T-helper 2 cell treated with Interferon-gamma antibody and Interleukin-4, amounts not matched to agents 5 μg/mL and 100 μg/mL, for 36 hours (primary cell): ENCODE measurements around the gene PUS1.
"Not testable (repeated sequence)": the region's sequence is repeated elsewhere in the genome, so short reads cannot be mapped to it uniquely, and the experiment has no call there.

Experiments
- DNase-seq: peaks from one replicate; pipeline ENCODE4 v3.0.0; 2021; ENCODE audit warnings: low spot score
- H3K27ac Mint-ChIP-seq: one replicate; pipeline ENCODE4 v1.8.0; 2021; ENCODE audit warnings: mild to moderate bottlenecking, mixed read lengths
- H3K27me3 Mint-ChIP-seq: one replicate; pipeline ENCODE4 v1.8.0; 2021; ENCODE audit warnings: low read depth, mixed read lengths
- H3K36me3 Mint-ChIP-seq: one replicate; pipeline ENCODE4 v1.8.0; 2021; ENCODE audit warnings: low read depth, mixed read lengths
- H3K4me1 Mint-ChIP-seq: one replicate; pipeline ENCODE4 v1.8.0; 2021; ENCODE audit warnings: low read depth, mixed read lengths
- H3K4me3 Mint-ChIP-seq: one replicate; pipeline ENCODE4 v1.8.0; 2022; ENCODE audit warnings: mild to moderate bottlenecking, moderate library complexity, mixed read lengths
- H3K9me3 Mint-ChIP-seq: one replicate; pipeline ENCODE4 v1.8.0; 2021; ENCODE audit warnings: mixed read lengths

PUS1 gene

GRCh38 chr12:131943876-131944275 is 14.8 kb downstream of the PUS1 start:
- Mint-ChIP-seq H3K4me1 (peaks cover 15% of the 10 kb centered on the region), H3K36me3 (peaks cover 27% of the 10 kb centered on the region), H3K9me3 (no peaks in the 10 kb centered on the region), H3K27ac (no peak overlapping the region), H3K4me3 (no peak overlapping the region), H3K27me3 (no peaks in the 10 kb centered on the region)
- no peak for DNase-seq

DNA sequence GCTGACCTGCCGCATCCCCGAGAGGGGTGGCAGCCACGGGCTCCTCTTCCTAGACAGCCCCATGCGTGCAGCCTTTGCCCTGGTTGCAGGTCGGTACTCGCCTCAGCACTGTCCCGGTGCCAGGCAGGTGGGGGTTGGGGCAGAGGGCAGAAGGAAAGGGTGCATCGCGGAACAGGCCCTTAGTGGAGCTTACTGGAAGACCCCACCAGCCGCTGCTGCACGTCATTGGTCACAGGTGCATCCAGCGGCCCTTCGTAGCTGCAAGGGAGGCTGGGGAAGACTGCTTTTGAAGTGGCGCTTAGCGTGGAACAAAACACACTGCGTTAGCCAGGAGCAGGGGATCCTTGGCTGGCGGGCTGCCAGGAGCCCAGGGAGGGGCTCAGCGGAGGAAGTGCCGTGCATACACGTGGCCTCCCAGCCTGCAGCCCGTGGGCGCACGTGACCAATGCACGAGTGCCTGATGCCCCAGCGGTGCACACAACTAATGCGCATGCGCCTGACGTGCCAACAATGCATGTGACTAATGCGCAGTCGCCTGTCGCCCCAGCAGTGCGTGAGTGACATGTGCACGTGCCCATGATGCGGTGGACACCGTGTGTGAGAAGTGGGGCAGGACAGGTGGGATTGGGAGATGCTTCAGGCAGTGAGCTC is 15.7 kb downstream of the PUS1 start:
- peaks cover 17% of the 10 kb centered on the region for H3K4me1 Mint-ChIP-seq
- H3K4me3 Mint-ChIP-seq, result no peak overlapping the region
- DNase-seq, result no peak
- H3K27ac Mint-ChIP-seq, result no peak overlapping the region
- H3K27me3 Mint-ChIP-seq, result no peaks in the 10 kb centered on the region
- no peaks in the 10 kb centered on the region for H3K9me3 Mint-ChIP-seq
- H3K36me3 Mint-ChIP-seq, result peaks cover 20% of the 10 kb centered on the region

GRCh38 chr12:131946757-131947156 is 17.7 kb downstream of the PUS1 start:
- Mint-ChIP-seq H3K27ac (no peak overlapping the region), H3K4me3 (no peak overlapping the region), H3K36me3 (peaks cover 10% of the 10 kb centered on the region), H3K27me3 (no peaks in the 10 kb centered on the region), H3K9me3 (no peaks in the 10 kb centered on the region), H3K4me1 (peaks cover 20% of the 10 kb centered on the region)
- no peak for DNase-seq

DNA sequence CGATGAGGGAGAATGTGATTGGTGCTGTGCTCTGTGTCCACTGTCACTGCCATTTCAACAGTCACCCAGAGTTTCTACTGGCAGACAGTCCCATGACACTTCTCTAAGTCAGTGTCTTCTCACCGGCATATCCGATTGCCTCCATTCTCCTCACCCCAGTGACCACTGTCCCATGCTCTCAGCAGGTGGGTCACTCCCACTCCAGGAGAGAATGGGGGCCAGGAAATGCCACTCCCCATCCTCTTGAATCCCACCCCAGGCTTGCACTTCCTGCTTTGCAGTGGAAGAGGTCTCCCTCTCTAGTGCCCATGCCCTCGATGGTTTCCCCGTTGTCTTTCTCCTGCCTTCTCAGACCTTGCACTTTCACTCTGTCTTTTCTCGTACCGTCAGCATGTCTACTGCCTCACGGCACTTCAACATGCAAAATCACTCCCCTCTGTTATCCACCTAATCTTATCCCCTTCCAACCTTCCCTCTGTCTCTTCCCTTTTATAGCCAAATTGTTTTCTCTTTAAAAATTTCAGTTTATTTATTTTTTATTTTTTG is 18.5 kb downstream of the PUS1 start:
- peak overlapping the region; percentile 86 for H3K27ac Mint-ChIP-seq
- peaks cover 8% of the 10 kb centered on the region for H3K36me3 Mint-ChIP-seq
- H3K4me3 Mint-ChIP-seq, result no peak overlapping the region
- DNase-seq, result no peak
- H3K27me3 Mint-ChIP-seq, result no peaks in the 10 kb centered on the region
- no peaks in the 10 kb centered on the region for H3K9me3 Mint-ChIP-seq
- peaks cover 20% of the 10 kb centered on the region for H3K4me1 Mint-ChIP-seq

- Mint-ChIP-seq H3K9me3 (no peaks in the 10 kb centered on the region), H3K4me3 (peak overlapping the region; percentile 83), H3K36me3 (peaks cover 8% of the 10 kb centered on the region), H3K27me3 (no peaks in the 10 kb centered on the region), H3K4me1 (peaks cover 24% of the 10 kb centered on the region), H3K27ac (peak overlapping the region; percentile 86)
- DNase-seq, result no peak
These were observed 19.2 kb downstream of the PUS1 start for GRCh38 chr12:131948166-131948712.

DNA sequence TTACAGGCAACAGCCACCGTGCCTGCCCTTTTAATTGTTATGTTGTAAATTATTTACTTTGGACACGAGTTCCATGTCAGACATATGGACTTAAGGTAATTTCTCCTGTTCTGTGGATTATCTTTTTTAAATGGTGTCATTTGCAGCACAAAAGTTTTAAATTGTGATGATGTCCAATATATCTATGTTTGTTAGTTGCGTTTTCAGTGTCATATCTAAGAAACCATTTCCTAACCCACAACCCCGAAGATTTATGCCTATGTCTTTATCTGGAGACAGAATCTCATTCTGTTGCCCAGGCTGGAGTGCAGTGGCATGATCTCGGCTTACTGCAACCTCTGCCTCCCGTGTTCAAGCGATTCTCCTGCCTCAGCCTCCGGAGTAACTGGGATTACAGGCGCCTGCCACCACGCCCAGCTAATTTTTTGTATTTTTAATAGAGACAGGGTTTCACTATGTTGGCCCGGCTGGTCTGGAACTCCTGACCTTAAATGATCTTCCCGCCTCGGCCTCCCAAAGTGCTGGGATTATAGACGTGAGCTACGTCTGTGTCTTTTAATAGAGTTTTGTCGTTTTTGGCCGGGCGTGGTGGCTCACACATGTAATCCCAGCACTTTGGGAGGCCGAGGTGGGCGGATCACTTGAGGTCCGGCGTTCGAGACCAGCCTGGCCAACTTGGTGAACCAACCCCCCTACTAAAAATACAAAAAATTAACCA is 19.8 kb downstream of the PUS1 start:
- not testable (repeated sequence) for H3K36me3 Mint-ChIP-seq, DNase-seq, H3K9me3 Mint-ChIP-seq, H3K27me3 Mint-ChIP-seq
- Mint-ChIP-seq H3K4me3 (peak overlapping the region; percentile 83), H3K27ac (peak overlapping the region; percentile 86), H3K4me1 (peaks cover 28% of the 10 kb centered on the region)

- Mint-ChIP-seq H3K4me1 (peaks cover 28% of the 10 kb centered on the region), H3K4me3 (peak within 1 kb of the TSS; percentile 88), H3K9me3 (no peaks in the 10 kb centered on the region), H3K27ac (peak within 1 kb of the TSS; percentile 90), H3K36me3 (peaks cover 3% of the 10 kb centered on the region), H3K27me3 (no peaks in the 10 kb centered on the region)
- peak; percentile 90 for DNase-seq
These were observed 20.5 kb downstream of the PUS1 start, which contains the start of gene EP400 for GRCh38 chr12:131949431-131950181. EP400 (plus strand) TSS chr12:131949942; CDS start chr12:131960620, 10,678 bp downstream.

DNA sequence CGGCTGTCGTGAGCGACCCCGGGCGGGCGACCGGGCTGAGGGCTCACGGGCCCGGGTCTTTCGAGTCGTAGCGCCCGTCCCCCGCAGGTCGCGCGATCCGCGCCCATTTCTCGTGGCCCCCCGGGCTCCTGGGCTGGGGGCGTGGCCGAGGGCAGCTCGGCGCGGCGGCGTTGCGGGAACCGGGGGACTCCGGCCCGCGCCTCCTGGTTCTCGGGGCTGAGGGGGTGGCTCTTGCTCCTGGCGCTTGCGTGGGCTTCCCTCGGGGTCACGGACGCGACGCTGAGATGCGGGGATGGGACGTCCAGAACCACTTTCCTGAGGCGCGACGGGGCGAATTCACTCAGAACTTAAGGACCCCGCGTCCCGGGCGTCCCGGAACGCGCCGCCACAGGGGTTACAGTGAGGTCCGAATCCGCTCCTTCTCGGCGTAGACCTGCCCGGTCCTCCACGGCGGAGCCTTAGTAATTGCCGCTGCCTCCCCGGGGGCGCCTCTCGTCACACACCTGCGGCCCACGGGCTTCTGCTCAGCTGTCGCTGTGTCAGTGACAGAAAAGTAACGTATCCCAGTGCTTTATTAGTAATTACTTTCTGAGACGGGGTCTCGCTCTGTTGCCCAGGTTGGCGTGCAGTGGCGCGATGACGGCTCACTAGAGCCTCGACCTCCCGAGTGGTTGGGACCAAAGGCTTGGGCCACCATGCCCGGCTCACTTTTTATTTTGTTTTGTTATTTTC is 21.3 kb downstream of the PUS1 start:
- no peaks in the 10 kb centered on the region for H3K27me3 Mint-ChIP-seq
- no peak for DNase-seq
- no peaks in the 10 kb centered on the region for H3K36me3 Mint-ChIP-seq
- H3K4me1 Mint-ChIP-seq, result peaks cover 28% of the 10 kb centered on the region
- peak overlapping the region; percentile 90 for H3K27ac Mint-ChIP-seq
- peak overlapping the region; percentile 88 for H3K4me3 Mint-ChIP-seq
- no peaks in the 10 kb centered on the region for H3K9me3 Mint-ChIP-seq

GRCh38 chr12:131953810-131954209 is 24.7 kb downstream of the PUS1 start:
- DNase-seq, H3K27ac Mint-ChIP-seq, H3K27me3 Mint-ChIP-seq, H3K9me3 Mint-ChIP-seq, H3K36me3 Mint-ChIP-seq, H3K4me3 Mint-ChIP-seq: not testable (repeated sequence)
- peaks cover 29% of the 10 kb centered on the region for H3K4me1 Mint-ChIP-seq

- not testable (repeated sequence) for DNase-seq, H3K36me3 Mint-ChIP-seq, H3K4me3 Mint-ChIP-seq, H3K27me3 Mint-ChIP-seq, H3K9me3 Mint-ChIP-seq, H3K27ac Mint-ChIP-seq
- H3K4me1 Mint-ChIP-seq, result peaks cover 26% of the 10 kb centered on the region
These were observed 25.4 kb downstream of the PUS1 start for GRCh38 chr12:131954460-131954859.

- H3K36me3 Mint-ChIP-seq, result peaks cover 19% of the 10 kb centered on the region
- no peaks in the 10 kb centered on the region for H3K9me3 Mint-ChIP-seq
- DNase-seq, result no peak
- H3K4me3 Mint-ChIP-seq, result no peak overlapping the region
- H3K4me1 Mint-ChIP-seq, result peaks cover 28% of the 10 kb centered on the region
- no peak overlapping the region for H3K27ac Mint-ChIP-seq
- no peaks in the 10 kb centered on the region for H3K27me3 Mint-ChIP-seq
These were observed 30.0 kb downstream of the PUS1 start for GRCh38 chr12:131959116-131959515.

DNA sequence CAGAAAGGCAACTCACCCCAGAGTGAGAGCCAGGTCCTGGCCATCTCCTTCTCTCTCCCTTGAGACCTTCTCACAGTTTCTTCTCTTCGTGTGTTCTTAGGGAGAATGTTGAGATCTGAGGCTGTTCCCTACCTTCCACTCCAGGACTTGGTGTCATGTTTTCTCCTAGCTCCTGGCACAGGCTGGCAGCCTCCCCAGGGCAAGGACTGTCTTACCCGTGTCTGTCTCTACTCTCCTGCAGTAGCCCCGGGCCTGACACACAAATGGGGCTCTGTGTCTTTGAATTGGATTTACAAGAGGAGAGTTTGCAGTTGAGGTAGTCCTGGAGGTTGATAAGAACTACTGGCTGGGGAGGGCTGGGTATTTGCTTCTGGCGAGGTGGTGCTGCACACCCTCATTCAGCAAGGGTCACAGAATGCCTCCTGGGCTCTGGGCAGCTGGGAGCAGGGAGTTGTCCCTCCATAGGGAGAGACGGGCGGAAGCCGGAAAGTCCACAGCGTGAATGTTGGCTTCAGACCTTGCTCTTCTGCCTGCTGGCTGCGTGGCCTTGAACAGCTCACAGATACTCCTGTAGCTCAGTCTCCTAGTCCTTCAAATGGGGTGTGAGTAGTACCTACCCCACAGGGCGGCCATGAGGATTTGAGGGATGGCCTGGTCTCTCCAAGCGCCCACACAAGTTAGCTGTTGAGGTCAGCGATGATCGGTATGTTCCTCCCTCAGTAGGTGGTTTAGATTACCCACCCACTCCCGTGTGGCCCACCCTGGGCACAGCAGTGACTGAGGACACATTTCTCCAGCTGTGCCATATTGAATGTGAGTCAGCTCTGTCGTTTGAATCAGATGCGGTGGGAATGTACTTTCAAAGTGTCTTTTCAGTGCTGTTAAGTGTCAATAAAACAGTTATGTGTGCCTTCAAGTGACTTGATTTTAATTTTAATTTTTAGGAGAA is 30.8 kb downstream of the PUS1 start:
- Mint-ChIP-seq H3K9me3 (no peaks in the 10 kb centered on the region), H3K27ac (no peak overlapping the region), H3K4me3 (no peak overlapping the region), H3K4me1 (peaks cover 28% of the 10 kb centered on the region), H3K27me3 (no peaks in the 10 kb centered on the region), H3K36me3 (peaks cover 19% of the 10 kb centered on the region)
- DNase-seq, result no peak
